ENCODE measurements around the gene CLEC12A. TPM values are rescaled to one million over a fixed set of nuclear protein-coding genes. Genes with fewer than 3 reads are reported as not detected.
A peak's percentile ranks its signal among the peaks of the same experiment; 100 is the strongest.

The CLEC12A gene
- total RNA-seq, 6 experiments from 2014 or later: 0.22 to 2.9 (median 0.99) TPM

- Histone ChIP-seq H3K9me3 (no peaks in the 10 kb centered on the region), H3K4me1 (no peaks in the 10 kb centered on the region), H3K27me3 (no peaks in the 10 kb centered on the region), H3K27ac (no peak overlapping the region), H3K4me3 (no peak overlapping the region), H3K36me3 (no peaks in the 10 kb centered on the region)
- ATAC-seq (no peak), DNase-seq (no peak)
- TF ChIP-seq CTCF (IDR thresholded peaks at IDR 0.05) (no peak), POLR2A (IDR thresholded peaks at IDR 0.05) (no peak)
- 78% methylated on average over 1 of the region's 2 CpGs for WGBS (ENCODE audit: insufficient coverage, low coverage, low lambda C conversion rate, missing lambda C conversion rate)
- intact Hi-C loops (cut with DNase I): no loop called here
Measured at GRCh38 chr12:9935026-9935425, 36.2 kb upstream of the CLEC12A start.

GRCh38 chr12:9936591-9936990, 34.6 kb upstream of the CLEC12A start:
- H3K27me3 ChIP-seq: no peaks in the 10 kb centered on the region
- H3K27ac ChIP-seq: no peak overlapping the region
- H3K4me1 ChIP-seq: no peaks in the 10 kb centered on the region
- intact Hi-C loops (cut with DNase I): no loop called here
- no peak for ATAC-seq
- no peaks in the 10 kb centered on the region for H3K9me3 ChIP-seq
- H3K36me3 ChIP-seq: no peaks in the 10 kb centered on the region
- H3K4me3 ChIP-seq: no peak overlapping the region
- no peak for DNase-seq
- WGBS (ENCODE audit: insufficient coverage, low coverage, low lambda C conversion rate, missing lambda C conversion rate): 76% methylated on average over 10 of the region's 10 CpGs
- TF ChIP-seq POLR2A (IDR thresholded peaks at IDR 0.05) (no peak), CTCF (IDR thresholded peaks at IDR 0.05) (no peak)

GRCh38 chr12:9940375-9940774, 30.8 kb upstream of the CLEC12A start:
- TF ChIP-seq POLR2A (IDR thresholded peaks at IDR 0.05) (no peak), CTCF (IDR thresholded peaks at IDR 0.05) (peak; percentile 4 to 34 (median 23))
- intact Hi-C loops (cut with DNase I): no loop called here
- H3K4me1 ChIP-seq: no peaks in the 10 kb centered on the region
- 15% methylated on average over 2 of the region's 2 CpGs for WGBS (ENCODE audit: insufficient coverage, low coverage, low lambda C conversion rate, missing lambda C conversion rate)
- no peaks in the 10 kb centered on the region for H3K9me3 ChIP-seq
- DNase-seq (no peak), ATAC-seq (no peak)
- no peak overlapping the region for H3K27ac ChIP-seq
- H3K27me3 ChIP-seq: no peaks in the 10 kb centered on the region
- no peaks in the 10 kb centered on the region for H3K36me3 ChIP-seq
- no peak overlapping the region for H3K4me3 ChIP-seq

GRCh38 chr12:9941838-9942237, 29.4 kb upstream of the CLEC12A start:
- no peak for TF ChIP-seq CTCF (IDR thresholded peaks at IDR 0.05)
- TF ChIP-seq POLR2A (IDR thresholded peaks at IDR 0.05): no peak

GRCh38 chr12:9943240-9943639, 28.0 kb upstream of the CLEC12A start:
- Histone ChIP-seq H3K27me3 (no peaks in the 10 kb centered on the region), H3K4me3 (no peak overlapping the region), H3K36me3 (no peaks in the 10 kb centered on the region), H3K27ac (no peak overlapping the region), H3K9me3 (no peaks in the 10 kb centered on the region), H3K4me1 (no peaks in the 10 kb centered on the region)
- DNase-seq (no peak), ATAC-seq (no peak)
- 42% methylated on average over 5 of the region's 19 CpGs for WGBS (ENCODE audit: insufficient coverage, low coverage, low lambda C conversion rate, missing lambda C conversion rate)
- TF ChIP-seq CTCF (IDR thresholded peaks at IDR 0.05): no peak
- no peak for TF ChIP-seq POLR2A (IDR thresholded peaks at IDR 0.05)
- intact Hi-C loops (cut with DNase I): no loop called here

More at GRCh38 chr12:9941838-9942237, 29.4 kb upstream of the CLEC12A start:
- Histone ChIP-seq H3K4me1 (no peaks in the 10 kb centered on the region), H3K36me3 (no peaks in the 10 kb centered on the region), H3K9me3 (no peaks in the 10 kb centered on the region), H3K27me3 (no peaks in the 10 kb centered on the region), H3K27ac (no peak overlapping the region), H3K4me3 (no peak overlapping the region)
- DNase-seq (no peak), ATAC-seq (no peak)
- intact Hi-C loops (cut with DNase I): no loop called here
- 67% methylated on average over 1 of the region's 1 CpG for WGBS (ENCODE audit: insufficient coverage, low coverage, low lambda C conversion rate, missing lambda C conversion rate)
